NCI-H345 (cell line): Measurements from ENCODE around the gene SMARCD3.

ENCODE experiments used
- DNase-seq: peaks from one replicate; lab custom pipeline; 2025; lab: John Stamatoyannopoulos, UW

The SMARCD3 gene

DNA sequence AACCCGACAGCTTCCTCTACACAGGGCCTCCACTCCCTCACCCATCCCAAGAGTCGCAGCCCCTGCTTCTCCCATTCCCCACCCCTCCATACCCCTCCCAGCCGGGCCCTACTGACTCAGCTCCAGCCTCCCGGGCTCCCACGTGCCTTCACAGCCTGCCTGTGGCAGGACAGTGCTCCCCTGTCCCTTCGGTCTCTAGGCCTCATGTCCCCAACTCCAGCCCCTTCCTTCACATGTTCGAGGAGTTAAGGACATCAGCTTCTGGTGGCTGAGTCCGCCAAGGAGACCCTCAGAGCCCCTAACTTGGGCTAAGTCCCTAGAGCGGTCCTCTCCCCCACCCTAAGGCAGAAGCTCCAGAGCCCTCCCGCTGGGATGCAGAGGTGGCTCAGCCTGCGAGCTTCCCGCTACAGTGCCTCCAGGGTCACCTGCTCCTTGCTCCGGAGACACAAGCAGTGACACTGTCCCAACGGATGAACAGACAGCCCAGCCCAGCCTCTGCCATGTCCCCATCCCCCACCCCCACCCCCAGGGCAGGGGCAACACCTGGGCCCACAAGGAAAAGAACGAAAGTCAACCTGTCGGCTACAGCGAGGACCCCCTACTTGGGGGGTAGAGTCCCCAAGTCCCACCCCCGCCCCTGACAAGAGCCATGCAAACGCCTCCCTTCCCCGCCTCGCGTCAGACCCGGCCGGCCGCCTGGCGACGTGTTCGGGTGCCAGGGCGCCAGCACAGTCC is 716 bp downstream of the SMARCD3 start:
- no peak for DNase-seq

DNA sequence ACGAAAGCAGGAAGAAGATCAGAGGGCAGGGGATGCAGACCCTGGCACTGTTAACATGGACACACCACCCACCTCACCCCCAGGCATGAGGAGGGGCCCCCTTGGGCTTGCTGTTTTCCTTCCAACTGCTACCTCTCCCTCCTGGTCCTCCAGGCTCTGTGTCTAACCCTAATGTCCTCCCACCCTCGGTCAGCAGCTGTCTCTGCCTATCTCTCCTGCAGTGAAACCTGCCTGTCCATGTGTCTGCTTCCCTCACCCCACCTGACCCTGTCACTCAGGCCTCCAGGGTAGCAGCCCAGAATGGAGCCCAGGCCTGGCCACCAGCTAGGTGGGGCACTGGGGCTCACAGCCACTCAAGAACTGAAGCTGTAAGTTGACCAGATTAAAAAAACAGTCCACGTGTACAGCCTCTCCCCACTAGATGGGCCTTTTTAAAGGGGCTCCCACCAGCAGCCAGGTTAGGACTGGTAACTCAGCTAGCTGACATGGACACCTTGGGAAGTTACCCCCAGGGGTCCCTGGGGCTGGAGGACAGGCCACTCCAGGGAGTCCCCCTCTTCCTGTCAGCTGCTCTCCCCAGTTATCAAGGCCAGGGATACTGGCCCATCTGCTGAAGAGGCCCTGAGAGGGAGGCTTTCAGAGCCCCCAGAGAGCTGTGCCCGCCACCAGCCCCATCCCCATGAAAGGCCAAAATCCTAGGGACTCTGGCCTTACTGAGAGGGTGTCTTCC is 1.5 kb downstream of the SMARCD3 start:
- DNase-seq, result no peak

DNA sequence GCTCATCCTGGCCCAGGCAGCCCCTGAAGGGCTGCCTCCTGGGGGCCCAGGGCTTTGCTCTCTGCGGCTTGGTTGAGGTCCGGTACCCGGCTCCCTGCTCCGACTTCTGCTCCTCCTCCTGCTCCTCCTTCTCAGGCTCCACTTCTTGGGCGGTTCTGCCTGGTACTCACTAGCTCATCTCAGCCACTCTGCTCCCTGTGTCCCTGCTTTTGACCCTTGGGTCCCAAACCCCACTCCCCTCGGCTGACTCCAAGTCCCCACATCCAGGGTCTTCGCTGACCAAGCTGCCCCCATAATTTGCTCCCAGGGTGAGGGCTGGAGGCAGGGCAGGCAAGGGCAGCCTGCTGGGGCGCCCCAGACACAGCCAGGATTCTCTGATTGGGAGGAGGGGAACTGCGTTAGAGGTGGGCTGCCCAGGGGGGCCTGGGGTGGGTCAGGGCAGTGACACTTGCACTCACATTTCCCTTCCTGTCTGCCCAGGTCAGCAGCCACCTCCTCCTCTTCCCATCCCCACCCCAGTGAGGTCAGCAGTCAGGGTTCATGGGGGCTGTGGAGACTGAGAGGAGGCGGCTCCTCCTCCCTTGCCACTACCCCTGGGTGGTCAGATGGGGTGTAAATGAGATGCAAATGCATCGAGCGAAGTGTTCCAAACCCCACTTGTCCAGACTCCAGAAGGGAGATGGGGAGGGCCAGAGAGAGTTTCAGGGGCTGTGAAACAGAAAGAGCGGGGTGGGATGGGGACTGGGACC is 2.2 kb downstream of the SMARCD3 start:
- DNase-seq, result no peak

DNA sequence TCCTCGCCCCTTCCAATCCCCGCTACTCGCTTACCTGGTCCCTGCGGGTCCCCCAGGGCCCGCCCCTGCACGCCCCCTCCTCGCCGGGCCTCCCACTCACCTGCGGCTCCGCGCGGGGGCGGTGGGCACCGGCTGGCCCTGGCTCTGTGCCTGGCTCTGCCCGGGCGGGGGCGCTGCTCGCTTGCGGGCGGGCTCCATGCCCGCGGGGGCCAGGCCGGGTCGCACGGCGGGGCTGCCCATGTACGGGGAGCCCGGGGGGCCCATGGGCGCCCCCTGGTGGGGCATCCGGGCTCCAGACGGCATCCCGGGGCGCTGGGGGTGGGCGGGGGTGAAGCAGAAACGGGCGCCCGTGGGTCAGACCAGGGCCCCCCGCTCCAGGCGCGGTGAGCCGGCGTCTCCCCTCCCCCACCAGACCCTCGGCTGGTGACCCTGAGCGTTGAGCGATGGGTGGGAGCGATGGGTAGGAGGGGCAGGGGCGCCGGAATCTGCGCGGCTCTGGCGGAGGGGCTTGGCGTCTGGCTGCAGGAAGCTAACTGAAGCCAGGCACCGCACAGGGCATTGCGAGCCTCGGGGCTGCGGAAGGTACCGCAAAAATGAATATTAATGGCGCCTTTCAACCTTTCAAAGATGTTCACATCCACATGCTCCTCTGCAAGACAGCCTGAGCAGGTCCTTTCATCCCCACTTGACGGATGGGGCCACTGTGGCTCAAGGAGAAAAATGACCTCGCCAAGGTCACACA is 3.0 kb downstream of the SMARCD3 start:
- DNase-seq, result peak; percentile 33

DNA sequence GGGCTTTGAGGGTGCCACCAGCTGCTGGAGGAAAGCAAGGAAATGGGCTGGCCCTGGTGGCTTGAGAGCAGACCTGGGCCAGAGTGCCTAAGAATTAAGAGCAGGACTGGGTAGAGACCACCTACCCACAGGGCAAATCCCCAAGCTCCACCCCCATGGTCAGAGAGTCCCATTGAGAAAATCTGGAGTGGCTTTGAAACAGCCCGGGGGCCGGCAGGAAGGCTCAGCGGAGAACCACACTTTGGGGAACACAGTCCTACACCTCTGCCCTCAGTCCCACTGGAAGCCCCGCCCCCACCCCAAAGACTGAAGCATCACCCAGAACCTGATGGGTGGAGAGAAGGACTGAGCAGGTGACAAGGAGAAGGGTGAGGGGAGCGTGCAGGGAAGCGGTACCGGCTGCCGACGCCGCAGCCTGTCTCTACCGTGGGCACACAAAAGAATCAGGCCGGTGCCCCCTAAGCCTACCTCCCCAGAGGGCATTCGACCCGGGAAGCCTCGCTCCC is 3.6 kb downstream of the SMARCD3 start:
- DNase-seq, result no peak

DNA sequence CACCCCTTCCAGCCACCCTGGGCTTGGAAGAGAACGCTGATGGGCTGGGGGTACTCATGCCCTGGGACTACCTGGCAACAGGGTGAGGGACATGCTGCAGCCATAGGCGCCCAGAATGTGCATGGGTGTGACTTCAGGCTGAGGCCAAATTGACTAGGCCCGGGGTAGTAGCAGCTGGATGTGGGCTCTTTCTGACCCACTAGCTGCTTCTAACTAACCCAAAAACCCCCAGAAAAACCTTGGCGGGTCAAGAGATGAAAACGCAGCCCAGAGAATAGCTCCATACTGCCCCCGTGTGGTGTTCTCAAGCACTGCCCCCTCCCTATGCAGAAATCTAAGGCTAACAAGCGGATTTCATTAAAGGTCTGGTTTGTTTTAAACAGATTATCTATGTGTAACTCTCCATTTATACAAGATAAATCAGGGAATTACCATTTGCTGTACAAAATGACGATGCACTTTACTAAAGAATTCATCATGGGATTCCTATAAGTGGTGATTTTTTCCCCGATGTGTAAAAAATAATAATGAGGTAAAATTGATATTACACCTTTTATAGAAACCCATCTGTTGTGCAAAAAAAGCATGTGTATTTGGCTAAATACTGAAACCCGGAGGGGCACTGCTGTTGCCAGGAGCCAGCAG is 4.2 kb downstream of the SMARCD3 start:
- DNase-seq, result peak; percentile 64

DNA sequence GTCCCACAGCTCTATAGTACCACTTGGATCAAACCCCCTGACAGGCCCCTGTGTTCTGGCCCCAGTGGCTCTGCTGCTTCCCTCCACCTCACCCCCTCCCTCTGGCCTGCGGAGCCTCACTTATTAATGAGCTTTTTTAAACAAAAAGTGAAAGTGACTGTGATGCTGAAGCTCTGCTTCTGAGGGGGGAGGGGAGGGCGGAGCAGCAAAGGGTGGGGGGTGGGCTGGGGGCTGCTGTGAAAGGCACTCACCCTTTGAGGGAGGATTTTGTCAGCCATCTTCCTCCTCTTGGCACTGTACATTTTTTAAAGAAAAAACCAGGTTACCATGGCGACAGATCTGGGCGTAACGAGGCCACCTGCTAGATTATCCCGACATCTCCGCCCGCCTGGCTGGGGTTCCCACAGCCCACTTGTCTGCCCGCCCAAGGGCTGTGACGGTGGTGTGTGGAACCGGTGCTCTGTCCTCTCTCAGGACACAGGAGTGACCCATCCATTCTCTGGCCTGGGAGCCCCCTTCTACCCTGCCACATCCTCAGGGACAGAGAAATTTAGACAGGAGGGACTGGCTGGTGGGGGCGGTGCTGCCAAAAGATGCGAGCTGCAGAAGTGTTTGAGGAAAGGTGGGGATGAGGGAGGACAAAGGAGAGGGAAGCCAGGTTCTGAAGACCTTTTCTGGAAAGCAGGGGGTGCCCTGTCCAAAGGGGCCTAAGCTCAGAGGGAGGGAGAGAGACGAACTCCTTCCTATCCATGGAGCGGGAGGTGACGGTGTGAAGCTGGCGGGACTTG is 4.9 kb downstream of the SMARCD3 start:
- DNase-seq, result peak; percentile 22

DNA sequence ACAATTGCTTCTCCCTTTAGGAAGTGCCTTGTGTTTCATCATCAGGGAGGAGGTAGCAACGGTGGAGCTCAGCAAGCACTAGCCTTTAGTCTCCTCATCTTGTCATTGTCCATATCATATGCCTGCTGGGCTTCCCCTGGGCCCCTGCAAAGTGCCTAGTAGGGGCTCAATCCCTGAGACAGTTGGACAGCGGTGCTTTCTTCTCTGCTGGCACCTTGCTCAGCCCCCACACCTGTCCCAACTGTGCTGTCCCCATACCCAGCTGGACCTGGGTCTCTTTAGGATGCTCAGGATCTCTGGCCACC is 5.5 kb downstream of the SMARCD3 start:
- DNase-seq, result no peak

DNA sequence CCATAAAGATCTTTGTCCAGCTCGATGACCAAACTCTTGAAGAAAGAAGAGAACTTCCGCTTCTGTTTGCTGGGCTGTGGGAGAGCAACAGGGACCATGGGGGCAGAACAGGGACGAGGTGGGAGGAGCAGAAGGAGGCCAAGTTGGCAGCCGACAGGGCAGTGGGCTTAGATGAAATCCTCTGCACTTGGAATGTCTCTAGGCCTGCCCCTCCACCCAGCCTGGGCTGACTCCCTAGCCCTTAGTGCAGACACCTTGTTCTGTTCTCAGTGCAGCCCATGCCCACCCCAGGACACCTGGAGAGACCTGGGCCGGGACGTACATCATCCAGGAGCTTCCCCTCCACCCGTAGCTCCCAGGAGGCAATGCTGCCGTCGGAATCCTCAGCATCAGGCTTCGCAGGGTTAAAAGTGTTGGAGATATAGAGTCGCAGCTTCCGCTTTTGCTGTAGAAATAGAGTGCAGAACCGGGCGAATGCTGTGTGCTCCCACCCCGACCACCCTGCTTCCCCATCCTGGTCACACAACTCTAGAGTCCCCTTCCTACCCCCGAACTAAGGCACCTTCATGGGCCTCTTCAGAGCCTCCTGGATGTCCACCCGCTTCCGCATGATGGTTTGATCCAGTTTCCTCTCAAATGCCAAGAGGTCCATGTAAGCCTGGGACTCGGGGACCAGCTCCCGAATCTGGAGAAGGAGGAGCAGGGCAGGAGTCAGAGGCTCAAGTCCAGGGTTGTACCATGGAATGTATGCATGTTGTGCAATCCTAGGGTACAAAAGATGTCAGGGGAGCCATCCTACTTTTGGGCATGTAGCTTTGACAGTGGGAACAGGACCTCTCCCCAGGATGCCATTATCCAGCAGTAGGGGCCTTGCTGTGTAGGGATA is 6.1 kb downstream of the SMARCD3 start:
- no peak for DNase-seq

DNA sequence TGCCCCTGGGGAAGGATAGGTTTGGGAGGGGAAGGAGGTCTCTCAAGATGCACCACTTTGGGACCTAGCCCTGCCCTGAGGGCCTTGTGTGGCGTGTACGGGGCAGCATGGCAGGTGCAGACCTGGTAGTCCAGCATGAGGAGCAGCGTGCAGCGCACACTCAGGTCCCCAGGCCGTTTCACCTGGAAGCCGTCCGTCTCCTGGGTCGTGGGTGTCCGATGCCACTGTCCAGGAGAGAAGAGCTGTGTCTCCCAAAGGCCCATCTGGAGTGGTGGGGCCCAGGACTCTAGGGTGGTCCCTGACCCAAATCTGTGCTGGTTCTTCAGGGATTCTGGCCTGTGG is 6.8 kb downstream of the SMARCD3 start:
- DNase-seq, result no peak

DNA sequence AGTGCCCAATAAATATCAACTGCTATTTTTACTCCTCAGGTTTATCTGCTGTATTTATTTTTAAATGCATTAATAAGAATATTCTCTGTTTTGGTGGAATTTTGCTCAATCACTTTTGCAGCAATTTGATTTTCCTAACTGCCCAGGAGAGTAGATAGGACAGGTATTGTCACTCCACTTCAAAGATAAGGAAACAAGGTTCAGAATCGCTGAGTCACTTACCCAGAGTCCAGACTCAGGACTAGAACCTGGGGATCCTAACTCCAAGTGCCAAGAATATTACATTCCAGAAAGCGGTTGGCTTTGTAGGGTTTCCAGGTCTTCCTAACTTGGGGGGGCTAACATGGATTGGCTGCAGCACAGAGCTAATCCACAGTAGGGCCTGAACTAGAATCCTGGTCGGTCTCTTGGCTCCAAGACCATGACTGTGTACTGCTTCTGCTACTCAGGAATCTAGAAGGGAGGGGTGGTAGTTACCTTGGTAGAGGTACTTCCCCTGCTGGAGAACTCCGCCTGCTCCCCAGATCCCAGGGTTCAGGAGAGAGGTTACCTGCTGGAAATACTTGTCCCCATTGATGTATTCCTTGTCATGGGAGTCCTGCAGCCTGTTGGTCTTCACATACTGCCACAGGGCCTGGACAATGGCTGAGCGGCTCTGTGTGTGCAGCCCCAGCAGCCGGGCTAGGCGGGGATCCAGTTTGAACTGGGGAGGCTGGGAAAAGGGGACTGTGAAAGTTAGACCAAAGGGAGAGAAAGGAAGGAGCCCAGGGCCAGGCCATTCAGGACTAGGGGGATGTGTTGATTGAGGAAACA is 7.3 kb downstream of the SMARCD3 start:
- DNase-seq, result no peak

DNA sequence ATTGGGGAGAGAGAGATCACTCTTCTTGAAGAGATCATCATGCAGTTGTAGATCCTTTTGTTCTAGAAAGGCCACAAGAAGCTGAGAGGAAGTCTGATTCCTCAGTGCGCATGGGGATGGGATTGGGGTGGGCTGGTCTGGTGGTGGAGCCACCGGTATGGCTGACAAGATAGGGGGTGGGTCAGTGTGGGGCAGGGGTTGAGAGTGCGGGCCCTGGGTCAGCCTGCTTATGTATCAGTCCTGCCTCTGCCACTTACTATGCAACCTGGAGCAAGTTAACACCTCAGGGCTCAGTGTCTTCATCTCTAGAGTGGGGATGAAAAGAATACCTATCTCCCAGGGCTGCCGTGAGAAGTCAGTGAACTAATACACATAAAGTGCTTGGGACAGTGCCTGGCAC is 8.0 kb downstream of the SMARCD3 start:
- DNase-seq, result no peak

DNA sequence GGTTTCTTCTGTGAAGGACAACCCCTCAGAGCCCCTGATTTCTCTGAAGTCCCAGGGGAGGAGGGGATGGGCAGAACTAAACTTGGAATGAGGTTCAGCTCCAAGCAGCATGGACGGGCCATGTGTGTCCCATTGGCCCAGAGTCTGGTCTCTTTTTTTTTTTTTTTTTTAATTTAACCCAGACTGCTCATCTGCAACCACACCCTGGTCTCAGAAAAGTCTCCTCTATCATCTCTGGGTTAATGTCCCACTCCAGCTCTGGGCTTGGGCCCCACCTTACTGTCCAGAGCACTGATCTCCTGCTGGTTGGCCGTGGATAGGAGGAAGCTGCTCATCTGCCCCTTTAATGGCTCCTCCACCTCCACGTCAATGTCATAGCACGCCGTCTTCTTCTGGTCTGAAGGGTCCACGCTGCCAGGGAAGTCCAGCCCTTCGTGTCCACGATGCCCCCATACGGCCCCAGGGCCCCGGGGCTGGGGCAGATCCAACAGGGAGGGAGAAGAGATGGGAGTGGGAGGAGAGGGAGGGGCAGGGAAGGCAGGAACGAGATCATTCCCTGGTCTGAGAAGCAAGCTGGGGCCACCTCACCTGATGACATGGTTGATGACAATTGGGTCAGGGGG is 8.5 kb downstream of the SMARCD3 start:
- no peak for DNase-seq

DNA sequence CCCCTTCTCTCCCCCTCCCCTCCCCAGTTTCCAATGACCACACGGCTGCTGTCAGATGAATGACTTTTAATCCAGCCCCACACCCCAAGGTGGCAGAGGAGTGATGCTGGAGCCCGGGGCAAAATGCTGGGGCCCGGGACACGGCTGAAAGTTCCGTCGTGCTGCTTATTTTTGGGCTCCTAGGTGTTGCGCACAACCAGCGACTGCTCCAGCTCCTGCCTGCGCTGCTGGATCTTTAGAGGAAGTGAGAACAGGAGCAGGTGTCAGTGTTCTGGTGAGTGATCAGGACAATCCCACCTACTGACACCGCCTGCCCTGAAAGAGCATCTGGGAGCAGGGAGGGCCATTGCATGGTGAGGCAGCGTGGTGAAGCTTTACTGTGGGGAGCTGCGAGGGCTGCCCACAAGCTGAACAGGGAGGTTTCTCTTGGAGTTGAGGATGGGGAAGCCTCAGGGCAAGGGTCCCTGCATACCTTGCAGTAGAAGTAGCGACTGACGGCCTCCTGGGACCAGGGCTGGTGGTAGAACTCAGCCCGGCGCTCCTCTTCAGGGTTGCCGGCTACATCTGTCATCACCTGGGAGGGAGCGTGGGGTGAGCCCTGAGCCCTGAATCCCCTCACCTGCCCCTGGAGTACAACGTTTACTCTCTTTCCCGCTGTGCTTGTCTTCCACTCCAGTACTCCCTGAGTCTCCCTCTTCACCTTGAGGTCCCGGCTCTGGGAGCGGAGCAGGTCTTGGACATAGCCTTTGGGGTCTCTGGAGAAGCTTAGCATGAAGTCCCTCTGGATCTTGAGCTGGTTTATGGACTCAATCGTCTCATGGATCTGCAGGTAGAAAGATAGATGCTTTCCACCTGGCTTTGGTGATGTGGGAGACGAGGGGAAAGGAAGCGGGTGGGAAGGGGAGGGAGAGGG is 9.3 kb downstream of the SMARCD3 start:
- DNase-seq, result no peak

DNA sequence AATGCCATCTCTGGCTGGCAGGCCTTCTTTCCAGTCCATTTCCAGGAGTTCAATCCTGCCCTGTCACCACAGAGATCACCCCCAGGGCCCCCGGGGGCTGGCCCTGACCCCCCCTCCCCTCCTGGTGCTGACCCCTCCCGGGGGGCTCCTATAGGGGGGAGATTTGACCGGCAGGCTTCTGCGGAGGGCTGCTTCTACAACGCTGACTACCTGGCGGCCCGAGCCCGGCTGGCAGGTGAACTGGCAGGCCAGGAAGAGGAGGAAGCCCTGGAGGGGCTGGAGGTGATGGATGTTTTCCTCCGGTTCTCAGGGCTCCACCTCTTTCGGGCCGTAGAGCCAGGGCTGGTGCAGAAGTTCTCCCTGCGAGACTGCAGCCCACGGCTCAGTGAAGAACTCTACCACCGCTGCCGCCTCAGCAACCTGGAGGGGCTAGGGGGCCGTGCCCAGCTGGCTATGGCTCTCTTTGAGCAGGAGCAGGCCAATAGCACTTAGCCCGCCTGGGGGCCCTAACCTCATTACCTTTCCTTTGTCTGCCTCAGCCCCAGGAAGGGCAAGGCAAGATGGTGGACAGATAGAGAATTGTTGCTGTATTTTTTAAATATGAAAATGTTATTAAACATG is 10.2 kb downstream of the SMARCD3 start:
- no peak for DNase-seq

DNA sequence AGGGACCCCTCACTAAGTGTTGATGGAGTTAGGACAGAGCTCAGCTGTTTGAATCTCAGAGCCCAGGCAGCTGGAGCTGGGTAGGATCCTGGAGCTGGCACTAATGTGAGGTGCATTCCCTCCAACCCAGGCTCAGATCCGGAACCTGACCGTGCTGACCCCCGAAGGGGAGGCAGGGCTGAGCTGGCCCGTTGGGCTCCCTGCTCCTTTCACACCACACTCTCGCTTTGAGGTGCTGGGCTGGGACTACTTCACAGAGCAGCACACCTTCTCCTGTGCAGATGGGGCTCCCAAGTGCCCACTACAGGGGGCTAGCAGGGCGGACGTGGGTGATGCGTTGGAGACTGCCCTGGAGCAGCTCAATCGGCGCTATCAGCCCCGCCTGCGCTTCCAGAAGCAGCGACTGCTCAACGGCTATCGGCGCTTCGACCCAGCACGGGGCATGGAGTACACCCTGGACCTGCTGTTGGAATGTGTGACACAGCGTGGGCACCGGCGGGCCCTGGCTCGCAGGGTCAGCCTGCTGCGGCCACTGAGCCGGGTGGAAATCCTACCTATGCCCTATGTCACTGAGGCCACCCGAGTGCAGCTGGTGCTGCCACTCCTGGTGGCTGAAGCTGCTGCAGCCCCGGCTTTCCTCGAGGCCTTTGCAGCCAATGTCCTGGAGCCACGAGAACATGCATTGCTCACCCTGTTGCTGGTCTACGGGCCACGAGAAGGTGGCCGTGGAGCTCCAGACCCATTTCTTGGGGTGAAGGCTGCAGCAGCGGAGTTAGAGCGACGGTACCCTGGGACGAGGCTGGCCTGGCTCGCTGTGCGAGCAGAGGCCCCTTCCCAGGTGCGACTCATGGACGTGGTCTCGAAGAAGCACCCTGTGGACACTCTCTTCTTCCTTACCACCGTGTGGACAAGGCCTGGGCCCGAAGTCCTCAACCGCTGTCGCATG is 11.0 kb downstream of the SMARCD3 start:
- no peak for DNase-seq
